ENCODE data around the gene LAMA2. TPM values are rescaled to one million over a fixed set of nuclear protein-coding genes. Genes with fewer than 3 reads are reported as not detected.

LAMA2 gene
- total and polyA plus RNA-seq, 3 donors from 2014 or later, result 25.9 to 94.8 (median 56.0) TPM

- TF ChIP-seq POLR2A (IDR thresholded peaks at IDR 0.05) (no peak), CTCF (IDR thresholded peaks at IDR 0.05) (no peak)
- no peaks in the 10 kb centered on the region for H3K27me3 ChIP-seq
- no peak for DNase-seq
- peak overlapping the region; percentile 92 to 93 for H3K27ac ChIP-seq
- no peaks in the 10 kb centered on the region for H3K36me3 ChIP-seq (ENCODE audit: low read depth, missing control alignments)
- intact Hi-C loops (cut with DNase I; ENCODE audit: low total_unique reads), result no loop called here
- no peaks in the 10 kb centered on the region for H3K9me3 ChIP-seq
- peaks cover 87% of the 10 kb centered on the region for H3K4me1 ChIP-seq
- 91 to 94% methylated on average over 4 of the region's 4 CpGs for WGBS, 2 donors
- H3K4me3 ChIP-seq, result no peak overlapping the region
Observed at GRCh38 chr6:129136751-129137150, 253.8 kb downstream of the LAMA2 start.

GRCh38 chr6:129138739-129139405 is 255.9 kb downstream of the LAMA2 start:
- Histone ChIP-seq H3K27ac (peak overlapping the region; percentile 69 to 93), H3K4me1 (peaks cover 72% of the 10 kb centered on the region), H3K36me3 (ENCODE audit: low read depth, missing control alignments) (no peaks in the 10 kb centered on the region), H3K4me3 (no peak overlapping the region), H3K9me3 (no peaks in the 10 kb centered on the region), H3K27me3 (no peaks in the 10 kb centered on the region)
- intact Hi-C loops (cut with DNase I; ENCODE audit: low total_unique reads), result no loop called here
- DNase-seq, result peak; percentile 49
- 44 to 46% methylated on average over 4 of the region's 4 CpGs for WGBS, 2 donors
- TF ChIP-seq CTCF (IDR thresholded peaks at IDR 0.05), result no peak
- TF ChIP-seq POLR2A (IDR thresholded peaks at IDR 0.05), result no peak

- intact Hi-C loops (cut with DNase I; ENCODE audit: low total_unique reads), result no loop called here
- no peaks in the 10 kb centered on the region for H3K27me3 ChIP-seq
- TF ChIP-seq CTCF (IDR thresholded peaks at IDR 0.05) (no peak), POLR2A (IDR thresholded peaks at IDR 0.05) (no peak)
- peak overlapping the region; percentile 69 to 93 for H3K27ac ChIP-seq
- no peaks in the 10 kb centered on the region for H3K9me3 ChIP-seq
- no peaks in the 10 kb centered on the region for H3K36me3 ChIP-seq (ENCODE audit: low read depth, missing control alignments)
- no peak overlapping the region for H3K4me3 ChIP-seq
- 46 to 47% methylated on average over 2 of the region's 2 CpGs for WGBS, 2 donors
- peak; percentile 61 for DNase-seq
- H3K4me1 ChIP-seq, result peaks cover 58% of the 10 kb centered on the region
Observed at GRCh38 chr6:129140526-129140925, 257.6 kb downstream of the LAMA2 start.

- Histone ChIP-seq H3K27ac (peak overlapping the region; percentile 69 to 93), H3K27me3 (no peaks in the 10 kb centered on the region), H3K9me3 (no peaks in the 10 kb centered on the region), H3K4me1 (peaks cover 48% of the 10 kb centered on the region), H3K4me3 (no peak overlapping the region), H3K36me3 (ENCODE audit: low read depth, missing control alignments) (no peaks in the 10 kb centered on the region)
- WGBS, 2 donors, result 16 to 28% methylated on average over 1 of the region's 1 CpG
- TF ChIP-seq CTCF (IDR thresholded peaks at IDR 0.05) (no peak), POLR2A (IDR thresholded peaks at IDR 0.05) (no peak)
- intact Hi-C loops (cut with DNase I; ENCODE audit: low total_unique reads), result no loop called here
- DNase-seq, result no peak
Observed at GRCh38 chr6:129141499-129141898, 258.6 kb downstream of the LAMA2 start.

GRCh38 chr6:129146902-129147301 is 264.0 kb downstream of the LAMA2 start:
- Histone ChIP-seq H3K27ac (peak overlapping the region in 1 of 2 donors; percentile 55), H3K9me3 (no peaks in the 10 kb centered on the region), H3K4me3 (no peak overlapping the region), H3K4me1 (no peaks in the 10 kb centered on the region), H3K36me3 (ENCODE audit: low read depth, missing control alignments) (no peaks in the 10 kb centered on the region), H3K27me3 (no peaks in the 10 kb centered on the region)
- DNase-seq, result no peak
- 58 to 71% methylated on average over 3 of the region's 3 CpGs for WGBS, 2 donors
- TF ChIP-seq CTCF (IDR thresholded peaks at IDR 0.05) (no peak), POLR2A (IDR thresholded peaks at IDR 0.05) (no peak)
- intact Hi-C loops (cut with DNase I; ENCODE audit: low total_unique reads), result no loop called here

Measured in testis (tissue), 3 donors.